HL-60 (cell line): ENCODE data around the gene ANKRD49.
A peak's percentile ranks its signal among the peaks of the same experiment; 100 is the strongest.
"Not testable (repeated sequence)": the region's sequence is repeated elsewhere in the genome, so short reads cannot be mapped to it uniquely, and the experiment has no call there.

Experiments used
- DNase-seq, 2 experiments: peaks; one replicate each; pipeline ENCODE4 v3.0.0-alpha.2; 2010 to 2020; ENCODE audit warnings: low read depth in 1 of 2, low spot score in 1 of 2
- H3K27ac ChIP-seq: fragments of 250-450 bp; sonication (Bioruptor Pico); replicated peaks from 2 replicates; pipeline ENCODE4 v1.5.1; 2020; ENCODE audit warnings: mild to moderate bottlenecking, moderate library complexity
- H3K27me3 ChIP-seq: fragments of 250-450 bp; sonication (Bioruptor Pico); 2 replicates; pipeline ENCODE4 v1.5.1; 2021; ENCODE audit warnings: mild to moderate bottlenecking, moderate library complexity; ENCODE audit not compliant: insufficient read depth, poor library complexity, severe bottlenecking
- H3K4me3 ChIP-seq: replicated peaks from 2 replicates; pipeline ENCODE4 v1.5.1; 2011; ENCODE audit warnings: mild to moderate bottlenecking, control low read depth, low read length; ENCODE audit not compliant: insufficient read depth
- CTCF ChIP-seq: IDR thresholded peaks from one replicate; pipeline ENCODE4 v1.5.1; 2011; ENCODE audit warnings: low read length, control low read depth, inconsistent platforms; ENCODE audit not compliant: insufficient read depth
- GABPA ChIP-seq: IDR thresholded peaks from 2 replicates; pipeline ENCODE4 v1.6.1; 2012; ENCODE audit warnings: low read depth
- POLR2AphosphoS5 ChIP-seq: IDR thresholded peaks from 2 replicates; pipeline ENCODE4 v1.6.1; 2012; ENCODE audit warnings: low read depth
- REST ChIP-seq: IDR thresholded peaks from 2 replicates; pipeline ENCODE4 v1.6.1; 2012; ENCODE audit warnings: low read depth; ENCODE audit not compliant: insufficient replicate concordance
- SPI1 ChIP-seq: IDR thresholded peaks from 2 replicates; pipeline ENCODE4 v1.6.1; 2012; ENCODE audit warnings: low read depth, mild to moderate bottlenecking, borderline replicate concordance

ANKRD49 gene

GRCh38 chr11:94504689-94505293 lies 11.0 kb downstream of the ANKRD49 start:
- peak in 1 of 2 experiments; percentile 30 for DNase-seq
- no peak overlapping the region for H3K4me3 ChIP-seq
- no peak for TF ChIP-seq POLR2AphosphoS5
- no peak for TF ChIP-seq GABPA
- peak; percentile 27 for TF ChIP-seq CTCF
- no peak overlapping the region for H3K27ac ChIP-seq
- H3K27me3 ChIP-seq: no peaks in the 10 kb centered on the region

GRCh38 chr11:94506513-94506912 lies 12.7 kb downstream of the ANKRD49 start:
- not testable (repeated sequence) for H3K27me3 ChIP-seq, DNase-seq, H3K4me3 ChIP-seq, H3K27ac ChIP-seq

GRCh38 chr11:94507485-94507884 lies 13.7 kb downstream of the ANKRD49 start:
- no peak for DNase-seq
- Histone ChIP-seq H3K27ac (no peak overlapping the region), H3K4me3 (no peak overlapping the region), H3K27me3 (no peaks in the 10 kb centered on the region)
- TF ChIP-seq SPI1: no peak
- TF ChIP-seq REST: no peak
- no peak for TF ChIP-seq POLR2AphosphoS5
- no peak for TF ChIP-seq GABPA
- no peak for TF ChIP-seq CTCF

- DNase-seq: peak in 1 of 2 experiments; percentile 63
- TF ChIP-seq GABPA (no peak), CTCF (no peak), REST (no peak), SPI1 (no peak)
- Histone ChIP-seq H3K27me3 (no peaks in the 10 kb centered on the region), H3K4me3 (peak within 1 kb of the TSS; percentile 53), H3K27ac (no peak within 1 kb of the TSS)
Observed at GRCh38 chr11:94511932-94512781, 18.4 kb downstream of the ANKRD49 start, which contains the start of gene C11orf97. Gene C11orf97 (plus strand): TSS chr11:94512461. CDS start chr11:94512529, 68 bp downstream.
